ENCODE data around the gene ADCY3. TPM values are rescaled to one million over a fixed set of nuclear protein-coding genes. Genes with fewer than 3 reads are reported as not detected.

Gene ADCY3
- total and polyA plus RNA-seq, 7 experiments from 2014 or later = 2.0 to 44.7 (median 5.1) TPM

DNA sequence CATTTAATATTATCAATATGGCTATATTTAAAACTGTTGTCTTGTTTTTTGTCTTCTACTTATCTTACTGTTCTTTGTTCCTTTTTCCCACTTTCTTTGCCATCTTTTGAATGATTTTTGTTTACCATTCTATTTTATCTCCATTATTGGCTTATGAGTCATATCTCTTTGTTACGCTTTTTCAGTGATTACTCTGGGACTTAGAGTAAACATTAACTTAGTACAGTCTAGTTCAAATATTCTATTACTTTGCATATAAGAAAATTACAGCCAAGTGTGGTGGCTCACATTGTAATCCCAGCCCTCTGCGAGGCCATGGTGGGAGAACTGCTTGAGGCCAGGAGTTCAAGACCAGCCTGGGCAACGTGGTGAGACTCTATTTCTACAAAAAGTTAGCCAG lies 26.1 kb downstream of the ADCY3 start:
- DNase-seq = no peak
- Histone ChIP-seq H3K27ac (ENCODE audit: low read depth, low read length) (no peak overlapping the region), H3K9me3 (ENCODE audit: control insufficient read depth in 2 of 3, low read length in 3 of 3) (peaks cover 0 to 13% (median 0%) of the 10 kb centered on the region in 3 experiments), H3K4me1 (ENCODE audit: control insufficient read depth in 2 of 2, insufficient read depth in 2 of 2, low read length in 2 of 2) (no peaks in the 10 kb centered on the region), H3K36me3 (ENCODE audit: control insufficient read depth in 2 of 3, insufficient read depth in 3 of 3, low read length in 3 of 3) (no peaks in the 10 kb centered on the region), H3K4me3 (ENCODE audit: low read length) (no peak overlapping the region), H3K27me3 (ENCODE audit: control insufficient read depth in 2 of 2, insufficient read depth in 2 of 2, low read length in 2 of 2) (no peaks in the 10 kb centered on the region)
- H3K9me3 Mint-ChIP-seq = peaks cover 12 to 40% (median 34%) of the 10 kb centered on the region in 11 donors
- intact Hi-C loops (cut with micrococcal nuclease) = no loop called here
- CTCF ChIA-PET = no interaction called here
- H3K4me3 Mint-ChIP-seq = no peak overlapping the region
- H3K36me3 Mint-ChIP-seq = peaks cover 14 to 50% (median 32%) of the 10 kb centered on the region in 5 donors
- POLR2A ChIA-PET = interaction anchor here (0.6 kb wide), 1 partner anchor 525 kb away, joined by 3 read pairs; no protein-coding TSS in a partner anchor
- no peak for ATAC-seq
- H3K27ac Mint-ChIP-seq = no peak overlapping the region
- no peaks in the 10 kb centered on the region for H3K27me3 Mint-ChIP-seq
- H3K4me1 Mint-ChIP-seq = peaks cover 0 to 6% (median 0%) of the 10 kb centered on the region in 7 donors

DNA sequence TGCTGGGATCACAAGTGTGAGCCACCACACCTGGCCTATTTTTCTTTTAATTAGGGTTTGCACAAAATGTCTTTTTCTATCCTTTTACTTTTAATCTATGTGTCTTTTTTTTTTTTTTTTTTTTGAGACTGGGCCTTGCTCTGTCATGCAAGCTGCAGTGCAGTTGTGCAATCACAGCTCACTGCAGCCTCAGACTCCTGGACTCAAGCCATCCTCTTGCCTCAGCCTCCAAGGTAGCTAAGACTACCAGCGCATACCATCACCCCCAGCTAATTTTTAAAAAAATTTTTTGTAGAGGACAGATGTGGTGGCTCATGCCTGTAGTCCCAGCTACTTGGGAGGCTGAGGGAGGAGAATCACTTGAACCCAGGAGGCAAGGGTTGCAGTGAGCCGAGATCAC lies 27.1 kb downstream of the ADCY3 start:
- intact Hi-C loops (cut with micrococcal nuclease) = no loop called here

DNA sequence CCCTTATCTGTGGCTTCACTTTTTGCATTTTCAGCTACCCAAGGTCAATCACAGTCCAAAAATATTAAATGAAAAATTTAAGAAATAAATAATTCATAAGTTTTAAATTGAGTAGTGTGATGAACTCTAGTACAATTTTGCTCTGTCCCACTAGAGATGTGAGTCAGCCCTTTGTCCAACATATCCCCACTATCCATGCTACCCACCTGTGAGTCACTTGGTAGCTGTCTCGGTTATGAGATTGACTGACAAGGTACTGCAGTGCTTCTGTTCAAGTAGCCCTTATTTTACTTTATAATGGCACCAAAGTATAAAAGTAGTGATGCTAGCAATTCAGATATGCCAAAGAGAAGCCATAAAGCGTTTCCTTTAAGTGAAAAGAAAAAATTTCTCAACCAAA lies 28.8 kb downstream of the ADCY3 start:
- H3K4me3 ChIP-seq (ENCODE audit: low read length) = no peak overlapping the region
- H3K4me3 Mint-ChIP-seq = no peak overlapping the region
- no peaks in the 10 kb centered on the region for H3K4me1 ChIP-seq (ENCODE audit: control insufficient read depth in 2 of 2, insufficient read depth in 2 of 2, low read length in 2 of 2)
- H3K36me3 Mint-ChIP-seq = peaks cover 7 to 31% (median 17%) of the 10 kb centered on the region in 5 donors
- peaks cover 0 to 10% (median 0%) of the 10 kb centered on the region in 7 donors for H3K4me1 Mint-ChIP-seq
- no peaks in the 10 kb centered on the region for H3K36me3 ChIP-seq (ENCODE audit: control insufficient read depth in 2 of 3, insufficient read depth in 3 of 3, low read length in 3 of 3)
- H3K27me3 ChIP-seq (ENCODE audit: control insufficient read depth in 2 of 2, insufficient read depth in 2 of 2, low read length in 2 of 2) = no peaks in the 10 kb centered on the region
- no peak overlapping the region for H3K27ac ChIP-seq (ENCODE audit: low read depth, low read length)
- peaks cover 8 to 30% (median 24%) of the 10 kb centered on the region in 11 donors for H3K9me3 Mint-ChIP-seq
- no peaks in the 10 kb centered on the region for H3K27me3 Mint-ChIP-seq
- CTCF ChIA-PET = no interaction called here
- peaks cover 0 to 13% (median 0%) of the 10 kb centered on the region in 3 experiments for H3K9me3 ChIP-seq (ENCODE audit: control insufficient read depth in 2 of 3, low read length in 3 of 3)
- POLR2A ChIA-PET = no interaction called here
- no peak overlapping the region for H3K27ac Mint-ChIP-seq
- intact Hi-C loops (cut with micrococcal nuclease) = no loop called here
- DNase-seq = no peak
- ATAC-seq = no peak

More for the DNA sequence above, 27.1 kb downstream of the ADCY3 start:
- Mint-ChIP-seq H3K36me3 (peaks cover 12 to 46% (median 31%) of the 10 kb centered on the region in 5 donors), H3K4me1 (peaks cover 0 to 6% (median 0%) of the 10 kb centered on the region in 7 donors), H3K9me3 (peaks cover 12 to 40% (median 32%) of the 10 kb centered on the region in 11 donors), H3K27me3 (no peaks in the 10 kb centered on the region), H3K27ac (no peak overlapping the region), H3K4me3 (no peak overlapping the region)
- Histone ChIP-seq H3K36me3 (ENCODE audit: control insufficient read depth in 2 of 3, insufficient read depth in 3 of 3, low read length in 3 of 3) (no peaks in the 10 kb centered on the region), H3K4me1 (ENCODE audit: control insufficient read depth in 2 of 2, insufficient read depth in 2 of 2, low read length in 2 of 2) (no peaks in the 10 kb centered on the region), H3K27ac (ENCODE audit: low read depth, low read length) (no peak overlapping the region), H3K4me3 (ENCODE audit: low read length) (no peak overlapping the region), H3K9me3 (ENCODE audit: control insufficient read depth in 2 of 3, low read length in 3 of 3) (peaks cover 0 to 13% (median 0%) of the 10 kb centered on the region in 3 experiments), H3K27me3 (ENCODE audit: control insufficient read depth in 2 of 2, insufficient read depth in 2 of 2, low read length in 2 of 2) (no peaks in the 10 kb centered on the region)
- CTCF ChIA-PET = no interaction called here
- ATAC-seq (no peak), DNase-seq (no peak)
- POLR2A ChIA-PET = no interaction called here

DNA sequence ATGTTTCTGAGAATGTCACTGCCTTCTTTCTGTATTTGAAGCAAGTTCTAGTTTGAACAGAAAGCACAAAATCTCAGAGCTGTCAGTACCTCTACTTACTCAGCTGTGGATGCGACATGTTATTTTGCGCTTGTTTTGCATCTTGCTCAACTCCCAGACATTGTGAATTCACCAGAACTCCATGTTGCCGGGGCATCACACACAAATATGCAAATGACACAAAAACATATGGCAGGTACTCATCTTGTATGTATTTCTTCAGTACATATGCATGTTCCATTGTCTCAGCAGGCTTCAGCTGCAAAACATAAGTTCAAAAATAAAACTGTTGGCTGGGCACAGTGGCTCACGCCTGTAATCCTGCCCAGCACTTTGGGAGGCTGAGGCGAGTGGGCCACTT lies 30.8 kb downstream of the ADCY3 start:
- peaks cover 0 to 21% (median 10%) of the 10 kb centered on the region in 5 donors for H3K36me3 Mint-ChIP-seq
- H3K27me3 ChIP-seq (ENCODE audit: control insufficient read depth in 2 of 2, insufficient read depth in 2 of 2, low read length in 2 of 2) = no peaks in the 10 kb centered on the region
- H3K4me3 Mint-ChIP-seq = no peak overlapping the region
- no peaks in the 10 kb centered on the region for H3K4me1 ChIP-seq (ENCODE audit: control insufficient read depth in 2 of 2, insufficient read depth in 2 of 2, low read length in 2 of 2)
- no peak overlapping the region for H3K4me3 ChIP-seq (ENCODE audit: low read length)
- CTCF ChIA-PET = interaction anchor here (0.5 kb wide), 1 partner anchor 480 kb away, joined by 3 read pairs; no protein-coding TSS in a partner anchor
- DNase-seq (no peak), ATAC-seq (no peak)
- no peaks in the 10 kb centered on the region for H3K27me3 Mint-ChIP-seq
- H3K4me1 Mint-ChIP-seq = peaks cover 0 to 10% (median 4%) of the 10 kb centered on the region in 7 donors
- no peak overlapping the region for H3K27ac Mint-ChIP-seq
- intact Hi-C loops (cut with micrococcal nuclease) = no loop called here
- H3K9me3 Mint-ChIP-seq = peaks cover 0 to 10% (median 6%) of the 10 kb centered on the region in 11 donors
- H3K9me3 ChIP-seq (ENCODE audit: control insufficient read depth in 2 of 3, low read length in 3 of 3) = no peaks in the 10 kb centered on the region
- POLR2A ChIA-PET = interaction anchor here (0.9 kb wide), 1 partner anchor 30 kb away, joined by 3 read pairs; no protein-coding TSS in a partner anchor
- no peak overlapping the region for H3K27ac ChIP-seq (ENCODE audit: low read depth, low read length)
- H3K36me3 ChIP-seq (ENCODE audit: control insufficient read depth in 2 of 3, insufficient read depth in 3 of 3, low read length in 3 of 3) = no peaks in the 10 kb centered on the region

DNA sequence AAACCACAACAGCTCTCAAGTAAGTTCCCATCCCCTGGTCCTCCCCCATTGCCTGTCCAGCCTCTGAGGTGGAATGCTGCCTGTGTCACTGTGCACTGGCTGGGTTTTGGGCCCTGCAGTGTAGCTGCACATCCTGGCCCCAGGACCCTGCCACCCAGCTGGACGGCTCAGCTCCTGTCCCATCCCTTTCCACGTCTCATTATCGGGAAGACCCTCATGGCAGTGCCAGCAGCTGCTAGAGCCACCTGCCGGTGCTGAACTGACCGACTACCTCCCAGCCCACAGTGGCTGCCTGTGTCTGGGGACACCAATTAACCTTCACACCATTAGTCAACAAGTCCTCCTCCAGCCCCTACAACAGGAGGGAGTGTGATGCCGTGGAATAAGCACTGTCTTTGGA lies 31.9 kb downstream of the ADCY3 start:
- peaks cover 4 to 14% (median 10%) of the 10 kb centered on the region in 7 donors for H3K4me1 Mint-ChIP-seq
- no peak overlapping the region for H3K27ac Mint-ChIP-seq
- Histone ChIP-seq H3K27ac (ENCODE audit: low read depth, low read length) (no peak overlapping the region), H3K27me3 (ENCODE audit: control insufficient read depth in 2 of 2, insufficient read depth in 2 of 2, low read length in 2 of 2) (no peaks in the 10 kb centered on the region), H3K9me3 (ENCODE audit: control insufficient read depth in 2 of 3, low read length in 3 of 3) (no peaks in the 10 kb centered on the region), H3K4me3 (ENCODE audit: low read length) (no peak overlapping the region), H3K36me3 (ENCODE audit: control insufficient read depth in 2 of 3, insufficient read depth in 3 of 3, low read length in 3 of 3) (no peaks in the 10 kb centered on the region), H3K4me1 (ENCODE audit: control insufficient read depth in 2 of 2, insufficient read depth in 2 of 2, low read length in 2 of 2) (no peaks in the 10 kb centered on the region)
- ATAC-seq = no peak
- intact Hi-C loops (cut with micrococcal nuclease) = no loop called here
- no peaks in the 10 kb centered on the region for H3K27me3 Mint-ChIP-seq
- CTCF ChIA-PET = no interaction called here
- no peak overlapping the region for H3K4me3 Mint-ChIP-seq
- no peak for DNase-seq
- POLR2A ChIA-PET = no interaction called here
- peaks cover 0 to 6% (median 0%) of the 10 kb centered on the region in 11 donors for H3K9me3 Mint-ChIP-seq
- H3K36me3 Mint-ChIP-seq = peaks cover 0 to 18% (median 10%) of the 10 kb centered on the region in 5 donors

DNA sequence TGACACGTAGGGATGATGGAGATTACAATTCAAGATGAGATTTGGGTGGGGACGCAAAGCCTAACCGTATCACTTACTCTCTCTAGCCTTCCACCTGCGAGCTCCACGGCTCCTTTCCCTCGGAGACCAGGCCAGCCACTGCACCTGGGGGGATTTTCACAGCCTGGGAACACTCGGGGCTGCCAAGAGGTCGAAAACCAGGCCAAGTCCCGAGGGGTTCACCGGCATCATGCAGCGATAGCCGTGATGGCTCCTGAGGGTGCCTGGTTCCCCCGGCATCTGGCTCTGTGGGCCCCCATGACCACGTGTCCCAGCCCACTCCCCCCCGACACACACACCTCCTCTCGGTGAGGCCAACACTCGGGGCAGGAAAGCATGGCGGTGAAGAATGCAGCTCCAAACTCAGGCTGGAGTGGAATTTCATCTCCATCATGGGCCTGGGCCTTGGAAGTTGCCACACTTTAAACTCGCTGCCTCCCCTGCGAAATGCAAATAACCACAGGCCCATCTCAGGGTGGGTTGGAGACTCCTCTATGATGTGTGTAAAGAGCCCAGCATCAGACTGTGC lies 32.6 kb downstream of the ADCY3 start:
- Mint-ChIP-seq H3K9me3 (peaks cover 0 to 5% (median 0%) of the 10 kb centered on the region in 11 donors), H3K4me1 (peaks cover 4 to 15% (median 10%) of the 10 kb centered on the region in 7 donors), H3K4me3 (no peak overlapping the region), H3K36me3 (peaks cover 0 to 17% (median 10%) of the 10 kb centered on the region in 5 donors), H3K27me3 (no peaks in the 10 kb centered on the region), H3K27ac (no peak overlapping the region)
- no peak for DNase-seq
- Histone ChIP-seq H3K9me3 (ENCODE audit: control insufficient read depth in 2 of 3, low read length in 3 of 3) (no peaks in the 10 kb centered on the region), H3K4me3 (ENCODE audit: low read length) (no peak overlapping the region), H3K36me3 (ENCODE audit: control insufficient read depth in 2 of 3, insufficient read depth in 3 of 3, low read length in 3 of 3) (no peaks in the 10 kb centered on the region), H3K27me3 (ENCODE audit: control insufficient read depth in 2 of 2, insufficient read depth in 2 of 2, low read length in 2 of 2) (no peaks in the 10 kb centered on the region), H3K4me1 (ENCODE audit: control insufficient read depth in 2 of 2, insufficient read depth in 2 of 2, low read length in 2 of 2) (no peaks in the 10 kb centered on the region), H3K27ac (ENCODE audit: low read depth, low read length) (no peak overlapping the region)
- POLR2A ChIA-PET = no interaction called here
- intact Hi-C loops (cut with micrococcal nuclease) = no loop called here
- ATAC-seq = no peak
- CTCF ChIA-PET = no interaction called here
